ENCODE measurements around the gene TRABD2B.

DNA sequence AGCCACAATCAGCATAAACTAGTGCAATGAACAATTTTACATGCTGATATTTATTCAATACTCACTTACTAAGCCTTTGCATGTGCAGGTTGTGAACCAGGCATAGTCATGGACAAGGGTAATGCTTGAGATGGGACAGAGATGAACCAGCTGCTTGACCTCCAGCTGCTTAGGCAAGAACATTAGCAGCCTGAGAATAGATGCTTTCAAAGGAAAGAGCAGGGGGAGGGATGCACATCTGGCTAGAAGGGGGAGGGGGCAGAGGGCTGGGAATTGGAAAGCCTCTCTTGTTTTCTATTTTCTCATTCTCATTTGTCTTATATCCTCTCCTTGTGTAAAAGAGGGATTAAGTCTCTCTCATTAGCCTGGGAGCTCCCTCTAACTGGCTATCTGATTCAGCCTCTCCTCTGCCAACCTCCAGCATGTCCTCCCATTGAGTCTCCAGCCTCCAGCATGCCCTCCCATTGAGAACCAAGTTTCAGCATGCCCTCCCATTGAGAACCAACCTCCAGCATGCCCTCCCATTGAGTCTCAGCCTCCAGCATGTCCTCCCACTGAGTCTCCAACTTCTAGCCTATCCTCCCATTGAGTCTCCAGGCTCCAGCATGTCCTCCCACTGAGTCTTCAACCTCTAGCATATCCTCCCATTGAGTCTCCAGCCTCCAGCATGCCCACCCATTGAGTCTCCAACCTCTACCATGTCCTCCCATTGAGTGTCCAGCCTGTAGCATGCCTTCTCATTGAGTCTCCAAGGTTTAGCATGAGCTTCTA is 38.4 kb upstream of the TRABD2B start:
- TF ChIP-seq, protein P1, sequence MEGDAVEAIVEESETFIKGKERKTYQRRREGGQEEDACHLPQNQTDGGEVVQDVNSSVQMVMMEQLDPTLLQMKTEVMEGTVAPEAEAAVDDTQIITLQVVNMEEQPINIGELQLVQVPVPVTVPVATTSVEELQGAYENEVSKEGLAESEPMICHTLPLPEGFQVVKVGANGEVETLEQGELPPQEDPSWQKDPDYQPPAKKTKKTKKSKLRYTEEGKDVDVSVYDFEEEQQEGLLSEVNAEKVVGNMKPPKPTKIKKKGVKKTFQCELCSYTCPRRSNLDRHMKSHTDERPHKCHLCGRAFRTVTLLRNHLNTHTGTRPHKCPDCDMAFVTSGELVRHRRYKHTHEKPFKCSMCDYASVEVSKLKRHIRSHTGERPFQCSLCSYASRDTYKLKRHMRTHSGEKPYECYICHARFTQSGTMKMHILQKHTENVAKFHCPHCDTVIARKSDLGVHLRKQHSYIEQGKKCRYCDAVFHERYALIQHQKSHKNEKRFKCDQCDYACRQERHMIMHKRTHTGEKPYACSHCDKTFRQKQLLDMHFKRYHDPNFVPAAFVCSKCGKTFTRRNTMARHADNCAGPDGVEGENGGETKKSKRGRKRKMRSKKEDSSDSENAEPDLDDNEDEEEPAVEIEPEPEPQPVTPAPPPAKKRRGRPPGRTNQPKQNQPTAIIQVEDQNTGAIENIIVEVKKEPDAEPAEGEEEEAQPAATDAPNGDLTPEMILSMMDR (conservative IDR thresholded peaks at IDR 0.05 in 1 of 2, IDR thresholded peaks at IDR 0.05 in 1 of 2; ENCODE audit: low read depth in 1 of 2, low read length in 2 of 2), result no peak
- TF ChIP-seq EZH2 (IDR thresholded peaks at IDR 0.05; ENCODE audit: low read length, missing control alignments), result no peak
